ENCODE measurements around the gene ITIH6.

ITIH6 gene

GRCh38 chrX:54819201-54819600 is 21.1 kb upstream of the ITIH6 start:
- Histone ChIP-seq H3K4me1 (ENCODE audit: control insufficient read depth, insufficient read depth, low read length) (no peaks in the 10 kb centered on the region), H3K4me3 (ENCODE audit: low read depth, low read length) (no peak overlapping the region), H3K9me3 (ENCODE audit: control insufficient read depth, insufficient read depth, low read depth, low read length) (no peaks in the 10 kb centered on the region), H3K27ac (ENCODE audit: extremely low read depth, low read depth, low read length) (no peak overlapping the region), H3K36me3 (ENCODE audit: control insufficient read depth in 2 of 2, insufficient read depth in 1 of 2, low read length in 2 of 2) (peaks cover 7 to 24% of the 10 kb centered on the region in 2 experiments; a peak in 2 of 3 replicates)
- ChIA-PET POLR2A (interaction anchor here (2.5 kb wide), 1 partner anchor 10 kb away, joined by 7 read pairs; no protein-coding TSS in a partner anchor), CTCF (no interaction called here)
- TF ChIP-seq ZNF548 (tag by site-specific recombination; IDR thresholded peaks at IDR 0.05) (no peak), ZSCAN16 (tag by site-specific recombination; IDR thresholded peaks at IDR 0.05) (no peak), SP2 (tag by site-specific recombination; IDR thresholded peaks at IDR 0.05) (no peak), ZNF423 (tag by site-specific recombination; IDR thresholded peaks at IDR 0.05) (no peak), ZBTB6 (tag by site-specific recombination; IDR thresholded peaks at IDR 0.05) (no peak), ZNF211 (tag by site-specific recombination; IDR thresholded peaks at IDR 0.05; ENCODE audit: low read depth) (no peak), ZNF555 (tag by site-specific recombination; conservative IDR thresholded peaks at IDR 0.05) (no peak), ZNF660 (tag by site-specific recombination; IDR thresholded peaks at IDR 0.05) (no peak), BCL11B (tag by site-specific recombination; IDR thresholded peaks at IDR 0.05; ENCODE audit: low read depth) (no peak), KLF9 (tag by site-specific recombination; IDR thresholded peaks at IDR 0.05; ENCODE audit: low read depth) (no peak), ZNF791 (tag by site-specific recombination; IDR thresholded peaks at IDR 0.05) (no peak), ZSCAN30 (tag by site-specific recombination; IDR thresholded peaks at IDR 0.05) (no peak), ZNF513 (tag by site-specific recombination; IDR thresholded peaks at IDR 0.05) (no peak), ZNF394 (tag by site-specific recombination; IDR thresholded peaks at IDR 0.05; ENCODE audit: borderline replicate concordance) (no peak), ZNF341 (tag by site-specific recombination; IDR thresholded peaks at IDR 0.05; ENCODE audit: low read depth) (no peak), ZNF362 (tag by site-specific recombination; IDR thresholded peaks at IDR 0.05) (no peak), OVOL3 (tag by site-specific recombination; IDR thresholded peaks at IDR 0.05) (no peak), ZNF350 (tag by site-specific recombination; IDR thresholded peaks at IDR 0.05) (no peak)

- POLR2A ChIA-PET, result interaction anchor here (2.5 kb wide), 1 partner anchor 9 kb away, joined by 7 read pairs; no protein-coding TSS in a partner anchor
- Histone ChIP-seq H3K4me3 (ENCODE audit: low read depth, low read length) (no peak overlapping the region), H3K27ac (ENCODE audit: extremely low read depth, low read depth, low read length) (no peak overlapping the region), H3K36me3 (ENCODE audit: control insufficient read depth in 2 of 2, insufficient read depth in 1 of 2, low read length in 2 of 2) (peaks cover 7 to 33% of the 10 kb centered on the region in 2 experiments; a peak in 2 of 3 replicates), H3K9me3 (ENCODE audit: control insufficient read depth, insufficient read depth, low read depth, low read length) (no peaks in the 10 kb centered on the region), H3K4me1 (ENCODE audit: control insufficient read depth, insufficient read depth, low read length) (no peaks in the 10 kb centered on the region)
- CTCF ChIA-PET, result no interaction called here
- TF ChIP-seq ELK4 (IDR thresholded peaks at IDR 0.05; ENCODE audit: borderline replicate concordance, low read depth, low read length), result no peak
- no peak for TF ChIP-seq EGR2 (tag by site-specific recombination; IDR thresholded peaks at IDR 0.05; ENCODE audit: low read depth)
- TF ChIP-seq HOXD13 (CRISPR knock-in tag; IDR thresholded peaks at IDR 0.05; ENCODE audit: borderline replicate concordance), result no peak
- TF ChIP-seq ZNF155 (tag by site-specific recombination; IDR thresholded peaks at IDR 0.05), result no peak
- no peak for TF ChIP-seq ZNF394 (tag by site-specific recombination; IDR thresholded peaks at IDR 0.05; ENCODE audit: borderline replicate concordance)
- TF ChIP-seq ZNF274 (IDR thresholded peaks at IDR 0.05; ENCODE audit: low read length), result no peak
- no peak for TF ChIP-seq ZNF274 (tag by site-specific recombination; IDR thresholded peaks at IDR 0.05; ENCODE audit: borderline replicate concordance)
- TF ChIP-seq ZFHX2 (tag by site-specific recombination; conservative IDR thresholded peaks at IDR 0.05), result no peak
- no peak for TF ChIP-seq ZIC2 (tag by site-specific recombination; IDR thresholded peaks at IDR 0.05)
- TF ChIP-seq ZBTB48 (tag by site-specific recombination; IDR thresholded peaks at IDR 0.05), result no peak
- no peak for TF ChIP-seq ZFP69B (tag by site-specific recombination; IDR thresholded peaks at IDR 0.05)
- TF ChIP-seq ZNF366 (tag by site-specific recombination; conservative IDR thresholded peaks at IDR 0.05), result no peak
- no peak for TF ChIP-seq ATF2 (tag by site-specific recombination; IDR thresholded peaks at IDR 0.05; ENCODE audit: low read depth)
Observed at GRCh38 chrX:54818221-54818620, 20.2 kb upstream of the ITIH6 start.

Measured in HEK293 (cell line).